AG04450 (cell line): ENCODE measurements around the gene PLCXD1. TPM values are rescaled to one million over a fixed set of nuclear protein-coding genes. Genes with fewer than 3 reads are reported as not detected.

Experiments
- CTCF ChIA-PET: fragments of 300-600, 350-600 bp; formaldehyde crosslinking; extraction: SDS; loops from one replicate; lab custom pipeline; 2022; ENCODE audit warnings: antibody characterized with exemption, inconsistent platforms; lab: Charles Lee
- POLR2A ChIA-PET: fragments of 350-600 bp; formaldehyde crosslinking; extraction: SDS; loops from one replicate; lab custom pipeline; 2021; ENCODE audit warnings: antibody characterized with exemption, inconsistent platforms; lab: Yijun Ruan, JAX
- DNase-seq: peaks from one replicate; pipeline ENCODE4 v3.0.0-alpha.2; 2011; ENCODE audit warnings: low read depth, low spot score
- H3K27ac ChIP-seq: one replicate; pipeline ENCODE4 v1.5.1; 2012; ENCODE audit warnings: low read depth, low read length, control low read depth
- H3K27me3 ChIP-seq: one replicate; pipeline ENCODE4 v1.6.0; 2012; ENCODE audit warnings: low read length; ENCODE audit not compliant: control insufficient read depth, insufficient read depth
- H3K4me3 ChIP-seq: 2 replicates; pipeline ENCODE4 v1.5.1; 2011; ENCODE audit warnings: mild to moderate bottlenecking, low read depth, low read length, control low read depth
- H3K9me3 ChIP-seq: 2 replicates; pipeline ENCODE4 v1.5.1; 2012; ENCODE audit warnings: low read length; ENCODE audit not compliant: control insufficient read depth, insufficient read depth
- polyA plus RNA-seq: library from polyadenylated mRNA; depleted of rRNA; stranded (reverse); fragments of >200 nt; gene quantifications from 2 replicates; pipeline ENCODE4 v1.2.3, GENCODE V29; 2011
- TF ChIP-seq, protein P1 (sequence below): IDR thresholded peaks from 2 replicates; pipeline ENCODE4 v1.5.1; 2011; ENCODE audit warnings: low read depth, low read length, control low read depth, inconsistent platforms

Gene PLCXD1
- polyA plus RNA-seq, 1 experiment, result 9.0 TPM

DNA sequence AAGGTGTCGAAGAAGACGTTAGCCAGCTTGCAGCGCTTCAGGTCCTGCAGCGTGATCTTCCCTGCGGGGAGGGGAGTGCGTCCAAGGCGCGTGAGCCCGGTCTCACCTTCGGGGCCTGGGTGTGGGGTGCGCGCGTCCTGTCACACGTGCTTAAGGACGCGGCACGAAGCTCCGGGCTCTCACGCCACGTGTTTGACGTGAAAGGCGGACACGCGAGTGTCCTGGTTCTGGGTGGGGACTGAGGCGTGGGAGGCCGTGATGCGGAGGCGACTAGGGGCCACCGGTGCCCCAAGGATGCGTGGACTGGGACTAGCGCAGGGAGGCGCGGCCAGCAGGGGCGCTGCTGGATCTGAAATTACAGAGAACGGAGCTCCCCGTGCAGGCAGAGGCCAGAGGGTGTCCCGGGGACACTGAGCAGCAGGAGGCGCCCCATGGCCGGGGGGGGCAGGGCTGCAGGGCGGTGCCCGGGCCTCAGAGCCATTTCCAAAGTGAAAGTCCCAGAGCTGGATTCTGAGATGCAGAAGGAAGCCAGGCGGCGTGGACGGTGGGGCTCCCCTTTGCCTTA is 57.7 kb downstream of the PLCXD1 start:
- DNase-seq, result no peak
- Histone ChIP-seq H3K4me3 (no peak overlapping the region), H3K27me3 (no peaks in the 10 kb centered on the region), H3K9me3 (peaks cover 73% of the 10 kb centered on the region), H3K27ac (no peak overlapping the region)
- ChIA-PET CTCF (no interaction called here), POLR2A (no interaction called here)
- TF ChIP-seq, protein P1, sequence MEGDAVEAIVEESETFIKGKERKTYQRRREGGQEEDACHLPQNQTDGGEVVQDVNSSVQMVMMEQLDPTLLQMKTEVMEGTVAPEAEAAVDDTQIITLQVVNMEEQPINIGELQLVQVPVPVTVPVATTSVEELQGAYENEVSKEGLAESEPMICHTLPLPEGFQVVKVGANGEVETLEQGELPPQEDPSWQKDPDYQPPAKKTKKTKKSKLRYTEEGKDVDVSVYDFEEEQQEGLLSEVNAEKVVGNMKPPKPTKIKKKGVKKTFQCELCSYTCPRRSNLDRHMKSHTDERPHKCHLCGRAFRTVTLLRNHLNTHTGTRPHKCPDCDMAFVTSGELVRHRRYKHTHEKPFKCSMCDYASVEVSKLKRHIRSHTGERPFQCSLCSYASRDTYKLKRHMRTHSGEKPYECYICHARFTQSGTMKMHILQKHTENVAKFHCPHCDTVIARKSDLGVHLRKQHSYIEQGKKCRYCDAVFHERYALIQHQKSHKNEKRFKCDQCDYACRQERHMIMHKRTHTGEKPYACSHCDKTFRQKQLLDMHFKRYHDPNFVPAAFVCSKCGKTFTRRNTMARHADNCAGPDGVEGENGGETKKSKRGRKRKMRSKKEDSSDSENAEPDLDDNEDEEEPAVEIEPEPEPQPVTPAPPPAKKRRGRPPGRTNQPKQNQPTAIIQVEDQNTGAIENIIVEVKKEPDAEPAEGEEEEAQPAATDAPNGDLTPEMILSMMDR, result no peak

DNA sequence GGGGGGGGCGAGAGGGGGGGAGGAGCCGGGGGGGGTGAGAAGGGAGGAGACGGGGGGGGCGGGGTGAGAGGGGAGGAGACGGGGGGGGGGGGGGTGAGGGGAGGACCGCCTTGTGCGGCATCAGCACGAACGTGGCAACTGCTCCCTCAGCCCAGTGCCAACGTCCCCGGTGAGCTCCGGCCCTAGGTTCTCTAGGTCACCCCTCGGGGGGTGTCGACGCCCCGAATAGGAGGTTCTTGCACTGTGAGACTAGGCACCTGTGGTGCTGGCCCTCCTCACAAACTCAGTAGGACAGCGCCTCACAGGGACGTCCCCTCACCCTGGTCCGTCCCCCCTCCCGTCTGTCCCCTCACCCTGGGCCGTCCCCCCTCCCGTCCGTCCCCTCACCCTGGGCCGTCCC is 58.9 kb downstream of the PLCXD1 start:
- DNase-seq, result no peak
- H3K9me3 ChIP-seq, result peaks cover 74% of the 10 kb centered on the region
- CTCF ChIA-PET, result no interaction called here
- TF ChIP-seq, protein P1, result no peak
- H3K27me3 ChIP-seq, result no peaks in the 10 kb centered on the region
- no peak overlapping the region for H3K4me3 ChIP-seq
- no peak overlapping the region for H3K27ac ChIP-seq
- POLR2A ChIA-PET, result no interaction called here

DNA sequence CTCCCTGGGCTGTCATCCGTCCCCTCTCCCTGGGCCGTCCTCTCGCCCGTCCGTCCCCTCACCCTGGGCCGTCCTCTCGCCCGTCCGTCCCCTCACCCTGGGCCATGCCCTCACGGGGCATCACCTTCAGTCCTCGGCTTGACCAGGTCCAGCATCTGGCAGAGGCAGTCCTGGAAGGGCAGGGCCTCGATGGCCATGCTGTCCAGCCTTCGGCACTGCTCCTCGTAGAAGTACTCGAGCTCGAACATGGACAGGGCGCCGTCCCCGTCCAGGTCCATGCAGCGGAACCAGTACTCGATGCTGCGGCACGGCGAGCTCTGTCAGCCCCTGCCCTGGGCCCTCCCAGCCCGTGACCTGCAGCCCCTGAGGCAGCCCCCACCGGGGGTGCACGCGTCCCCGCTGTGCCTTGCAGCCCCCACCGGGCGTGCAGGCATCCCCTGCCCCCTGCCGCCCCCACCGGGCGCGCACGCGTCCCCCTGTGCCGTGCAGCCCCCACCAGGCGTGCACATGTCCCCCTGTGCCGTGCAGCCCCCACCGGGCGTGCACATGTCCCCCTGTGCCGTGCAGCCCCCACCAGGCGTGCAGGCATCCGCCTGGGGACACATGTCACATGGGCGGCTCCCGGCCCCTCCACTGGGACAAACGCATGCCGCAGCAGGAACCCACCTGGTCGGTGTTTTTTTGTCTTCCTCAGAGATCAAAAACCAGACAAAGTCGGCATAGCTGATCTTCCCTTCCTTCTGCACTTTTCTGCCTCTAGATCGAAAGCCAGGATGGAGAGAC is 59.7 kb downstream of the PLCXD1 start:
- no peak for DNase-seq
- TF ChIP-seq, protein P1, result no peak
- ChIA-PET POLR2A (no interaction called here), CTCF (no interaction called here)
- Histone ChIP-seq H3K9me3 (peaks cover 72% of the 10 kb centered on the region), H3K27ac (no peak overlapping the region), H3K4me3 (no peak overlapping the region), H3K27me3 (no peaks in the 10 kb centered on the region)

DNA sequence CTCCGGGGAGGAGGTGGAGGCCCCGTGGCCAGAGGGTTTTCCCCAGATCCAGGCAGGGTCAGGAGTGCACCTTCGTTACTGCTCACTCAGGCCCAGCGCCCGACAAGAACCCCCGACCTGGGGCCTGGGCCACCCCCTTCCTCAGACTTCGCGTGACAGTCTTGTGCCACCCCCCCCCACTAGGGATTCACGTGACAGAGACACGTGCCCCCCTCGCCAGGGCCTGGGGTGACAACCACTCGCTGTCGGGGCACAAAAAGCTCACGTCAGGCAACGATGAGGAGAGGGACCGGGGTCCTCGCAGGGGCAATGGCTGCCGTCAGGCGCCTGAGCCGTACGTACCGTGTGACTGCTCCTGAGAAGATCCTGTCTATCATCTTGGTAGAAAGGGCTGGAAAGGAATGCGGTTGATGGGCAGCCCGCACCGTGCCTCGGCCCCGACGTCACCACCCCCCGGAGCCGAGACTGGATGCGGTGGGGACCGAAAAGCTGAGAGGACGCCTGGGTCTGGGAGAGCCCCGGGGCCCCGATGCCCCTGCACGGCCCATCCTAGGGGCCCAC is 60.4 kb downstream of the PLCXD1 start:
- Histone ChIP-seq H3K27me3 (no peaks in the 10 kb centered on the region), H3K9me3 (peaks cover 72% of the 10 kb centered on the region), H3K27ac (no peak overlapping the region), H3K4me3 (no peak overlapping the region)
- ChIA-PET CTCF (no interaction called here), POLR2A (no interaction called here)
- DNase-seq, result no peak
- TF ChIP-seq, protein P1, result no peak

DNA sequence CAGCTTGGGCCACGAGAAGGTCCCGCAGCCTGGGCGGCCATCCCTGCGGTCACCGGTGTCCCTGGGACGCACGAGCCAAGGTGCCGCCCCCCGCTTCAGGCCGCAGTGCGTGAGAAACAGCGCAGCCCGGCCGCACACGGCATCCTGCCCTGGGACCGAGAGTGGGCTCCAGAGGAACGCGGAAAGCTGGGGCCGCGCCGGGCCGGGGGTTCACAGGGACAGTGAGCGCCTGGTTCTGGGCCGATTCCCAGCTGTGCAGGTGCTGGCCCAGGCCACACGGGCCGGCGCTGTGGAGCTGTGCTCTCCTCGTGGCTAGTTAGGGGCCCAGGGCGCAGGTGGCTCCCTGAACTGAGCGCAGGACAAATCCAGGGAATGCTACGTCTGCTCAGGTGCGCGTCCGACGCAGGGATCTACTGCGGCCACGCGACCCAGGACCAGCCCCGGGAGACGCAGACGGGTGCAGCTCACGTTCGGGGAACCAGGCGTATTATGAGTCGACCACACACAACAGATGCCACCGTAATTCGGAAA is 63.3 kb downstream of the PLCXD1 start:
- H3K4me3 ChIP-seq, result no peak overlapping the region
- DNase-seq, result no peak
- TF ChIP-seq, protein P1, result no peak
- H3K27me3 ChIP-seq, result no peaks in the 10 kb centered on the region
- H3K27ac ChIP-seq, result no peak overlapping the region
- H3K9me3 ChIP-seq, result peaks cover 61% of the 10 kb centered on the region
- CTCF ChIA-PET, result no interaction called here
- POLR2A ChIA-PET, result no interaction called here
